ENCODE results near the gene WDR7.

GRCh38 chr18:56739731-56740130 is 88.6 kb downstream of the WDR7 start:
- TF ChIP-seq L3MBTL2 (conservative IDR thresholded peaks at IDR 0.05) (no peak), PKNOX1 (IDR thresholded peaks at IDR 0.05) (no peak), ZNF384 (IDR thresholded peaks at IDR 0.05) (no peak), TARDBP (IDR thresholded peaks at IDR 0.05) (no peak), LEF1 (IDR thresholded peaks at IDR 0.05; ENCODE audit: borderline replicate concordance) (no peak), BHLHE40 (IDR thresholded peaks at IDR 0.05; ENCODE audit: borderline replicate concordance) (no peak), HDGF (IDR thresholded peaks at IDR 0.05; ENCODE audit: borderline replicate concordance) (no peak), ARNT (IDR thresholded peaks at IDR 0.05) (no peak), ELF4 (IDR thresholded peaks at IDR 0.05) (no peak), FOXK2 (IDR thresholded peaks at IDR 0.05) (no peak), FOXM1 (IDR thresholded peaks at IDR 0.05; ENCODE audit: borderline replicate concordance) (no peak)
